ENCODE measurements around the gene CCDC137. TPM values are rescaled to one million over a fixed set of nuclear protein-coding genes. Genes with fewer than 3 reads are reported as not detected.
A peak's percentile ranks its signal among the peaks of the same experiment; 100 is the strongest.

The CCDC137 gene
- total RNA-seq, 1 experiment from 2014 or later = 37.8 TPM

- Mint-ChIP-seq H3K27ac (ENCODE audit: unreplicated experiment) (no peak overlapping the region), H3K9me3 (ENCODE audit: low read depth, unreplicated experiment) (no peaks in the 10 kb centered on the region), H3K27me3 (ENCODE audit: unreplicated experiment) (peaks cover 11% of the 10 kb centered on the region), H3K36me3 (ENCODE audit: insufficient read depth, unreplicated experiment) (peaks cover 5% of the 10 kb centered on the region), H3K4me1 (ENCODE audit: low read depth, unreplicated experiment) (peaks cover 9% of the 10 kb centered on the region), H3K4me3 (ENCODE audit: low read depth, unreplicated experiment) (no peak overlapping the region)
- intact Hi-C loops (cut with micrococcal nuclease; ENCODE audit: unreplicated experiment) = no loop called here
- BruUV-seq (replicated peaks) = no TSS peak
- DNase-seq = no peak
- CTCF ChIA-PET = no interaction called here
- TF ChIP-seq CTCF (IDR thresholded peaks at IDR 0.05; ENCODE audit: unreplicated experiment) = no peak
These were observed 18.4 kb upstream of the CCDC137 start for GRCh38 chr17:81648013-81648706.

GRCh38 chr17:81648707-81649085, 17.8 kb upstream of the CCDC137 start:
- BruUV-seq (replicated peaks) = no TSS peak
- H3K4me1 Mint-ChIP-seq (ENCODE audit: low read depth, unreplicated experiment) = peaks cover 9% of the 10 kb centered on the region
- peaks cover 5% of the 10 kb centered on the region for H3K36me3 Mint-ChIP-seq (ENCODE audit: insufficient read depth, unreplicated experiment)
- intact Hi-C loops (cut with micrococcal nuclease; ENCODE audit: unreplicated experiment) = no loop called here
- H3K9me3 Mint-ChIP-seq (ENCODE audit: low read depth, unreplicated experiment) = no peaks in the 10 kb centered on the region
- no peak for TF ChIP-seq CTCF (IDR thresholded peaks at IDR 0.05; ENCODE audit: unreplicated experiment)
- DNase-seq = no peak
- CTCF ChIA-PET = no interaction called here
- H3K27ac Mint-ChIP-seq (ENCODE audit: unreplicated experiment) = no peak overlapping the region
- H3K27me3 Mint-ChIP-seq (ENCODE audit: unreplicated experiment) = peaks cover 11% of the 10 kb centered on the region
- H3K4me3 Mint-ChIP-seq (ENCODE audit: low read depth, unreplicated experiment) = no peak overlapping the region

- Mint-ChIP-seq H3K4me1 (ENCODE audit: low read depth, unreplicated experiment) (peaks cover 9% of the 10 kb centered on the region), H3K27ac (ENCODE audit: unreplicated experiment) (no peak overlapping the region), H3K36me3 (ENCODE audit: insufficient read depth, unreplicated experiment) (peaks cover 5% of the 10 kb centered on the region), H3K27me3 (ENCODE audit: unreplicated experiment) (peaks cover 11% of the 10 kb centered on the region), H3K9me3 (ENCODE audit: low read depth, unreplicated experiment) (no peaks in the 10 kb centered on the region), H3K4me3 (ENCODE audit: low read depth, unreplicated experiment) (no peak overlapping the region)
- no peak for TF ChIP-seq CTCF (IDR thresholded peaks at IDR 0.05; ENCODE audit: unreplicated experiment)
- no TSS peak for BruUV-seq (replicated peaks)
- CTCF ChIA-PET = no interaction called here
- intact Hi-C loops (cut with micrococcal nuclease; ENCODE audit: unreplicated experiment) = no loop called here
- DNase-seq = no peak
These were observed 15.6 kb upstream of the CCDC137 start for GRCh38 chr17:81650951-81651350.

- intact Hi-C loops (cut with micrococcal nuclease; ENCODE audit: unreplicated experiment) = no loop called here
- no TSS peak for BruUV-seq (replicated peaks)
- DNase-seq = peak; percentile 63
- Mint-ChIP-seq H3K27ac (ENCODE audit: unreplicated experiment) (no peak overlapping the region), H3K9me3 (ENCODE audit: low read depth, unreplicated experiment) (no peaks in the 10 kb centered on the region), H3K36me3 (ENCODE audit: insufficient read depth, unreplicated experiment) (peaks cover 5% of the 10 kb centered on the region), H3K4me3 (ENCODE audit: low read depth, unreplicated experiment) (no peak overlapping the region), H3K27me3 (ENCODE audit: unreplicated experiment) (peaks cover 11% of the 10 kb centered on the region), H3K4me1 (ENCODE audit: low read depth, unreplicated experiment) (peaks cover 9% of the 10 kb centered on the region)
- CTCF ChIA-PET = no interaction called here
- TF ChIP-seq CTCF (IDR thresholded peaks at IDR 0.05; ENCODE audit: unreplicated experiment) = no peak
These were observed 14.8 kb upstream of the CCDC137 start for GRCh38 chr17:81651692-81652091.

Data from Calu3 (cell line).